Thyroid gland (tissue), 4 donors: ENCODE measurements around the gene ADARB1. TPM values are rescaled to one million over a fixed set of nuclear protein-coding genes. Genes with fewer than 3 reads are reported as not detected.

Experiments
- DNase-seq, 2 donors: peaks; one replicate each; pipeline ENCODE4 v3.0.0-alpha.2; 2019
- H3K27ac ChIP-seq, 3 donors: fragments of 200-600 bp; sonication (generic); 1 replicate in 2 of 3; 2 replicates in 1 of 3; pipeline ENCODE4 v1.5.1; 2016 to 2019; ENCODE audit warnings: mild to moderate bottlenecking in 1 of 3, moderate library complexity in 1 of 3
- H3K27me3 ChIP-seq: fragments of 200-600 bp; sonication (generic); one replicate; pipeline ENCODE4 v1.5.1; 2019
- H3K36me3 ChIP-seq, 2 donors: fragments of 200-600 bp; sonication (generic); one replicate each; pipeline ENCODE4 v1.5.1; 2016 to 2019
- H3K4me1 ChIP-seq, 2 donors: fragments of 200-600 bp; sonication (generic); one replicate each; pipeline ENCODE4 v1.5.1; 2017 to 2019
- H3K4me3 ChIP-seq, 3 donors: fragments of 200-600 bp; sonication (generic); replicated peaks in 1 of 3; 1 replicate in 2 of 3; 2 replicates in 1 of 3; pipeline ENCODE4 v1.5.1; 2016; ENCODE audit warnings: mild to moderate bottlenecking in 1 of 3
- H3K9me3 ChIP-seq: fragments of 200-600 bp; sonication (generic); one replicate; pipeline ENCODE4 v1.5.1; 2017
- POLR2A ChIP-seq, 2 donors: fragments of 450-650 bp; IDR thresholded peaks; one replicate each; pipeline ENCODE4 v1.6.1; 2017; ENCODE audit warnings: antibody characterized with exemption in 2 of 2, mild to moderate bottlenecking in 2 of 2, moderate library complexity in 1 of 2
- WGBS, 2 donors: methylation state at CpG; one replicate each; pipeline ENCODE4 v1.1.5; 2017; 5-methylcytosine and 5-hydroxymethylcytosine counted together
- intact Hi-C: fragments of 100-400 bp; cut with DNase I; formaldehyde crosslinking; loops from one replicate; pipeline ENCODE4 v1.15.1; 2023
- total RNA-seq, 4 donors: library from RNA; depleted of rRNA; stranded (reverse); fragments of >200 nt; gene quantifications; one replicate each; pipeline ENCODE4 v1.2.3, GENCODE V29; 2016
- TF ChIP-seq, protein P1 (sequence below), 6 experiments: fragments of 200-600 bp in 3 of 6; fragments of 450-650 bp in 3 of 6; sonication (generic) in 3 of 6; IDR thresholded peaks; one replicate each; pipeline ENCODE4 v1.5.1; 2016 to 2019; ENCODE audit warnings: antibody characterized with exemption in 6 of 6, mild to moderate bottlenecking in 2 of 6, inconsistent platforms in 1 of 6, moderate library complexity in 1 of 6

Gene ADARB1
- total RNA-seq, 4 donors from 2014 or later = 5.0 to 20.2 (median 10.1) TPM

- Histone ChIP-seq H3K9me3 (no peaks in the 10 kb centered on the region), H3K36me3 (no peaks in the 10 kb centered on the region), H3K4me3 (no peak overlapping the region), H3K4me1 (no peaks in the 10 kb centered on the region), H3K27me3 (peaks cover 4% of the 10 kb centered on the region), H3K27ac (no peak overlapping the region)
- intact Hi-C loops = no loop called here
- TF ChIP-seq, protein P1, sequence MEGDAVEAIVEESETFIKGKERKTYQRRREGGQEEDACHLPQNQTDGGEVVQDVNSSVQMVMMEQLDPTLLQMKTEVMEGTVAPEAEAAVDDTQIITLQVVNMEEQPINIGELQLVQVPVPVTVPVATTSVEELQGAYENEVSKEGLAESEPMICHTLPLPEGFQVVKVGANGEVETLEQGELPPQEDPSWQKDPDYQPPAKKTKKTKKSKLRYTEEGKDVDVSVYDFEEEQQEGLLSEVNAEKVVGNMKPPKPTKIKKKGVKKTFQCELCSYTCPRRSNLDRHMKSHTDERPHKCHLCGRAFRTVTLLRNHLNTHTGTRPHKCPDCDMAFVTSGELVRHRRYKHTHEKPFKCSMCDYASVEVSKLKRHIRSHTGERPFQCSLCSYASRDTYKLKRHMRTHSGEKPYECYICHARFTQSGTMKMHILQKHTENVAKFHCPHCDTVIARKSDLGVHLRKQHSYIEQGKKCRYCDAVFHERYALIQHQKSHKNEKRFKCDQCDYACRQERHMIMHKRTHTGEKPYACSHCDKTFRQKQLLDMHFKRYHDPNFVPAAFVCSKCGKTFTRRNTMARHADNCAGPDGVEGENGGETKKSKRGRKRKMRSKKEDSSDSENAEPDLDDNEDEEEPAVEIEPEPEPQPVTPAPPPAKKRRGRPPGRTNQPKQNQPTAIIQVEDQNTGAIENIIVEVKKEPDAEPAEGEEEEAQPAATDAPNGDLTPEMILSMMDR (IDR thresholded peaks at IDR 0.05) = no peak
- TF ChIP-seq POLR2A (IDR thresholded peaks at IDR 0.05) = no peak
- no peak for DNase-seq
- 85 to 90% methylated on average over 11 of the region's 11 CpGs for WGBS, 2 donors
These were observed 150.8 kb downstream of the ADARB1 start for GRCh38 chr21:45225041-45225740.

- Histone ChIP-seq H3K36me3 (no peaks in the 10 kb centered on the region), H3K4me1 (no peaks in the 10 kb centered on the region), H3K4me3 (no peak overlapping the region), H3K27me3 (peaks cover 4% of the 10 kb centered on the region), H3K27ac (no peak overlapping the region), H3K9me3 (no peaks in the 10 kb centered on the region)
- 71 to 77% methylated on average over 16 of the region's 16 CpGs for WGBS, 2 donors
- DNase-seq = no peak
- intact Hi-C loops = no loop called here
- TF ChIP-seq, protein P1 (IDR thresholded peaks at IDR 0.05) = no peak
These were observed 151.5 kb downstream of the ADARB1 start for GRCh38 chr21:45225741-45226327.

- TF ChIP-seq, protein P1 (IDR thresholded peaks at IDR 0.05) = no peak
- TF ChIP-seq POLR2A (IDR thresholded peaks at IDR 0.05) = no peak
- 55 to 57% methylated on average over 15 of the region's 15 CpGs for WGBS, 2 donors
- no peaks in the 10 kb centered on the region for H3K9me3 ChIP-seq
- H3K4me1 ChIP-seq = no peaks in the 10 kb centered on the region
- no peaks in the 10 kb centered on the region for H3K36me3 ChIP-seq
- H3K4me3 ChIP-seq = no peak overlapping the region
- intact Hi-C loops = no loop called here
- H3K27me3 ChIP-seq = peaks cover 4% of the 10 kb centered on the region
- H3K27ac ChIP-seq = no peak overlapping the region
- no peak for DNase-seq
These were observed 152.4 kb downstream of the ADARB1 start for GRCh38 chr21:45226540-45227326.

- TF ChIP-seq POLR2A (IDR thresholded peaks at IDR 0.05) = no peak
- TF ChIP-seq, protein P1 (IDR thresholded peaks at IDR 0.05) = no peak
- Histone ChIP-seq H3K9me3 (no peaks in the 10 kb centered on the region), H3K27me3 (peaks cover 4% of the 10 kb centered on the region), H3K27ac (no peak overlapping the region), H3K4me1 (no peaks in the 10 kb centered on the region), H3K36me3 (no peaks in the 10 kb centered on the region), H3K4me3 (no peak overlapping the region)
- intact Hi-C loops = no loop called here
- no peak for DNase-seq
- WGBS, 2 donors = 79 to 83% methylated on average over 10 of the region's 10 CpGs
These were observed 153.4 kb downstream of the ADARB1 start for GRCh38 chr21:45227735-45228134.
